K562 (cell line): ENCODE measurements around the gene ATP1A2. TPM values are rescaled to one million over a fixed set of nuclear protein-coding genes. Genes with fewer than 3 reads are reported as not detected.

Experiments used
- CREBBP ChIP-seq: IDR thresholded peaks from one replicate; pipeline ENCODE4 v1.6.1; 2012; ENCODE audit warnings: low read depth, mild to moderate bottlenecking, control low read depth, inconsistent platforms, low read length
- EP300 ChIP-seq: IDR thresholded peaks from 2 replicates; pipeline ENCODE4 v1.6.1; 2012; ENCODE audit warnings: low read length, improper control_type of control experiment
- ETS2 ChIP-seq: IDR thresholded peaks from 2 replicates; pipeline ENCODE4 v1.6.1; 2016; ENCODE audit warnings: borderline replicate concordance, missing genetic modification characterization, mild to moderate bottlenecking, moderate library complexity, missing compliant biosample characterization; ENCODE audit not compliant: poor library complexity, severe bottlenecking
- HDAC6 ChIP-seq: IDR thresholded peaks from 2 replicates; pipeline ENCODE4 v1.6.1; 2012; ENCODE audit warnings: low read depth, mild to moderate bottlenecking, control low read depth, inconsistent platforms, low read length, moderate library complexity
- KLF10 ChIP-seq: fragments of 250-450 bp; sonication (Bioruptor Pico); IDR thresholded peaks from 2 replicates; pipeline ENCODE4 v1.6.1; 2021; ENCODE audit warnings: matching md5 sums
- MAFK ChIP-seq: IDR thresholded peaks from 2 replicates; pipeline ENCODE4 v1.6.1; 2011; ENCODE audit warnings: low read length, improper control_type of control experiment
- MTA3 ChIP-seq: fragments of 450-650 bp; formaldehyde crosslinking; IDR thresholded peaks from 2 replicates; pipeline ENCODE4 v1.6.1; 2017; ENCODE audit warnings: mild to moderate bottlenecking, borderline replicate concordance
- POLR2A ChIP-seq: fragments of 450-650 bp; conservative IDR thresholded peaks from 2 replicates; pipeline ENCODE4 v1.6.1; 2016
- POLR2B ChIP-seq: fragments of 450-650 bp; IDR thresholded peaks from 2 replicates; pipeline ENCODE4 v1.6.1; 2018; ENCODE audit warnings: low read depth; ENCODE audit not compliant: partially characterized antibody
- RAD21 ChIP-seq, 2 experiments: fragments of 250-450 bp in 1 of 2; fragments of 450-650 bp in 1 of 2; sonication (Bioruptor Pico) in 1 of 2; formaldehyde crosslinking in 1 of 2; IDR thresholded peaks in 1 of 2; conservative IDR thresholded peaks in 1 of 2; 2 replicates each; pipeline versions ENCODE4 v1.4.0 to v1.8.0; 2020 to 2022; ENCODE audit warnings: mild to moderate bottlenecking in 2 of 2, moderate library complexity in 1 of 2
- TEAD1 ChIP-seq, 2 experiments: fragments of 450-650 bp in 1 of 2; sonication (generic) in 1 of 2; formaldehyde crosslinking; IDR thresholded peaks; 2 replicates each; pipeline versions ENCODE4 v1.4.0 to v1.8.0; 2020 to 2022; ENCODE audit warnings: mild to moderate bottlenecking in 2 of 2, missing genetic modification reagents in 1 of 2
- TEAD2 ChIP-seq: fragments of 450-650 bp; IDR thresholded peaks from 2 replicates; pipeline ENCODE4 v1.6.1; 2016; ENCODE audit warnings: missing genetic modification characterization, control low read depth, missing compliant biosample characterization
- ZNF146 ChIP-seq: IDR thresholded peaks from one replicate; pipeline ENCODE4 v1.6.1; 2018; ENCODE audit warnings: missing compliant biosample characterization; ENCODE audit not compliant: unreplicated experiment
- ZNF263 ChIP-seq: sonication (generic); formaldehyde crosslinking; IDR thresholded peaks from 2 replicates; pipeline ENCODE4 v1.8.0; 2022; ENCODE audit warnings: mild to moderate bottlenecking, missing genetic modification reagents, borderline replicate concordance
- ZNF277 ChIP-seq: fragments of 250-450 bp; sonication (Bioruptor Pico); IDR thresholded peaks from 2 replicates; pipeline ENCODE4 v1.8.0; 2022; ENCODE audit warnings: inconsistent platforms, mild to moderate bottlenecking, moderate library complexity, borderline replicate concordance
- polyA plus RNA-seq, 8 experiments: library from polyadenylated mRNA; depleted of rRNA in 4 of 8; stranded (reverse) in 5 of 8; unstranded in 3 of 8; fragments of >200 nt; fragmentation: Nextera tagmentation in 2 of 8; fragmentation: Illumina TruSeq in 1 of 8; extraction: Ambion mirVana in 2 of 8; extraction: Trizol in 1 of 8; gene quantifications; 2 replicates each; pipeline versions ENCODE4 v1.2.1 to v1.2.3, GENCODE V29; 2011 to 2014; ENCODE audit warnings: inconsistent platforms in 1 of 8, missing spikeins in 1 of 8
- total RNA-seq, 7 experiments: library from RNA; depleted of rRNA in 6 of 7; stranded (reverse); fragments of >200 nt in 6 of 7; fragmentation: Illumina TruSeq in 2 of 7; extraction: Trizol in 2 of 7; gene quantifications; 2 replicates each; pipeline versions ENCODE4 v1.2.1 to v1.2.3, GENCODE V29; 2011 to 2021; ENCODE audit warnings: low replicate concordance in 1 of 7
- TF ChIP-seq, protein P1 (sequence below): fragments of 450-650 bp; IDR thresholded peaks from 2 replicates; pipeline ENCODE4 v1.6.1; 2016; ENCODE audit warnings: missing biosample characterization, missing genetic modification characterization
- TF ChIP-seq, protein P2 (sequence below): IDR thresholded peaks from 2 replicates; pipeline ENCODE4 v1.6.1; 2011; ENCODE audit warnings: borderline replicate concordance, low read depth, mild to moderate bottlenecking, moderate library complexity, low read length; ENCODE audit not compliant: insufficient read depth, poor library complexity, severe bottlenecking
- TF ChIP-seq, protein P3 (sequence below), 3 experiments: fragments of 200-800 bp in 1 of 3; fragments of 250-450 bp in 1 of 3; fragments of 450-650 bp in 1 of 3; sonication (Bioruptor Pico) in 1 of 3; sonication (Bioruptor generic) in 1 of 3; formaldehyde crosslinking in 1 of 3; IDR thresholded peaks; 2 replicates each; pipeline versions ENCODE4 v1.6.1 to v1.8.0; 2016 to 2022; ENCODE audit warnings: mild to moderate bottlenecking in 2 of 3, missing genetic modification characterization in 2 of 3, missing compliant biosample characterization in 1 of 3, moderate library complexity in 1 of 3

The ATP1A2 gene
- total and polyA plus RNA-seq, 9 of the 15 experiments (the other 6 are each of a cell fraction or from before 2014, with no cell fraction given) = 0.04 to 0.11 (median 0.09) TPM; not detected in 6

DNA sequence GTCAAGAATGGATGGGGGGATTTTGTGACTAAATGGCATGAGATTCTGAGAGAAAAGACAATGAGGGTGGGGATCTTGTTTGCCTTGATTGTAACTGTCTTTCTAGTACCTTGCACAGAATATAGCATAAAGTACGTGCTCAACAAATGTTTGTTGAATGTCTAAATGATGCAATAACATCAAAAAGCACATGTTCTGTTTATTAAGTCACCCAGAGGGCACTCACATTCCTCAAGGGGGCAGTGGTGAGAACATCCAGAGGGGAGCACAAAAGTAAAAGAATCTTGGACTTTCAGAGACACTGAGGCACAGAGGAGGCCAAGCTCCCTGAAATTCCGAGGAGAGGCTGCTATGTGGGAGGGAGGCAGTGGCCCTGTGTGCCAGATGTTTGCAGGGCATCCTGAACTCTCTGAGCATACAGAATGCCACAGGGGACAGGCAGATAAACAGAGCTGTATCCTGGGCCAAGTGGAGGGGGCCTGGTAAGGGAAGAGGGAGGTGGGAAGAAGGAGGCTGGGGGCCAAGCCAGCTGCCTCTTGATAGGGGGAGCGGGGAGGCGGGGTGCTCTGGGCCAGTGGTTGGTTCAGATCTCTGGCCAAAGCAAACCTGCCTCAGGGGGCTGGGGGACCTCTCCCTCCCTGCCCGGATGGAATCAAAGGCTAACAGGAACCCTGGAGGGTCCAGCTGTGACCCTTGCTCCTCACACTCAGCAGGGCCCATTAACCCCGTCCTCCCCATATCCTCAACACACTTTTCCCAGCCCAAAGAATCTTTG lies 6.5 kb upstream of the ATP1A2 start (continued):
- TF ChIP-seq, protein P1, sequence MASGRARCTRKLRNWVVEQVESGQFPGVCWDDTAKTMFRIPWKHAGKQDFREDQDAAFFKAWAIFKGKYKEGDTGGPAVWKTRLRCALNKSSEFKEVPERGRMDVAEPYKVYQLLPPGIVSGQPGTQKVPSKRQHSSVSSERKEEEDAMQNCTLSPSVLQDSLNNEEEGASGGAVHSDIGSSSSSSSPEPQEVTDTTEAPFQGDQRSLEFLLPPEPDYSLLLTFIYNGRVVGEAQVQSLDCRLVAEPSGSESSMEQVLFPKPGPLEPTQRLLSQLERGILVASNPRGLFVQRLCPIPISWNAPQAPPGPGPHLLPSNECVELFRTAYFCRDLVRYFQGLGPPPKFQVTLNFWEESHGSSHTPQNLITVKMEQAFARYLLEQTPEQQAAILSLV = peak; percentile 91
- TF ChIP-seq MTA3 (no peak), EP300 (peak; percentile 15; the same call in 1 of the 2 replicates), TEAD2 (tag) (peak; percentile 61; the same call in 1 of the 2 replicates), KLF10 (CRISPR knock-in tag) (no peak), ZNF146 (CRISPR knock-in tag) (no peak), CREBBP (no peak), RAD21 (CRISPR knock-in tag; conservative IDR thresholded peaks at IDR 0.05 in 1 of 2, IDR thresholded peaks at IDR 0.05 in 1 of 2) (peak in 1 of 2 experiments; percentile 21; a peak in 2 of 4 replicates), ETS2 (tag) (no peak), TEAD1 (CRISPR knock-in tag; IDR thresholded peaks at IDR 0.05) (peak in 1 of 2 experiments; percentile 96; a peak in 2 of 4 replicates), POLR2A (no peak), POLR2B (no peak), ZNF277 (CRISPR knock-in tag) (no peak), HDAC6 (no peak), ZNF263 (CRISPR knock-in tag) (no peak), MAFK (no peak)
- TF ChIP-seq, protein P2, sequence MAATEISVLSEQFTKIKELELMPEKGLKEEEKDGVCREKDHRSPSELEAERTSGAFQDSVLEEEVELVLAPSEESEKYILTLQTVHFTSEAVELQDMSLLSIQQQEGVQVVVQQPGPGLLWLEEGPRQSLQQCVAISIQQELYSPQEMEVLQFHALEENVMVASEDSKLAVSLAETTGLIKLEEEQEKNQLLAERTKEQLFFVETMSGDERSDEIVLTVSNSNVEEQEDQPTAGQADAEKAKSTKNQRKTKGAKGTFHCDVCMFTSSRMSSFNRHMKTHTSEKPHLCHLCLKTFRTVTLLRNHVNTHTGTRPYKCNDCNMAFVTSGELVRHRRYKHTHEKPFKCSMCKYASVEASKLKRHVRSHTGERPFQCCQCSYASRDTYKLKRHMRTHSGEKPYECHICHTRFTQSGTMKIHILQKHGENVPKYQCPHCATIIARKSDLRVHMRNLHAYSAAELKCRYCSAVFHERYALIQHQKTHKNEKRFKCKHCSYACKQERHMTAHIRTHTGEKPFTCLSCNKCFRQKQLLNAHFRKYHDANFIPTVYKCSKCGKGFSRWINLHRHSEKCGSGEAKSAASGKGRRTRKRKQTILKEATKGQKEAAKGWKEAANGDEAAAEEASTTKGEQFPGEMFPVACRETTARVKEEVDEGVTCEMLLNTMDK = peak; percentile 13
- TF ChIP-seq, protein P3, sequence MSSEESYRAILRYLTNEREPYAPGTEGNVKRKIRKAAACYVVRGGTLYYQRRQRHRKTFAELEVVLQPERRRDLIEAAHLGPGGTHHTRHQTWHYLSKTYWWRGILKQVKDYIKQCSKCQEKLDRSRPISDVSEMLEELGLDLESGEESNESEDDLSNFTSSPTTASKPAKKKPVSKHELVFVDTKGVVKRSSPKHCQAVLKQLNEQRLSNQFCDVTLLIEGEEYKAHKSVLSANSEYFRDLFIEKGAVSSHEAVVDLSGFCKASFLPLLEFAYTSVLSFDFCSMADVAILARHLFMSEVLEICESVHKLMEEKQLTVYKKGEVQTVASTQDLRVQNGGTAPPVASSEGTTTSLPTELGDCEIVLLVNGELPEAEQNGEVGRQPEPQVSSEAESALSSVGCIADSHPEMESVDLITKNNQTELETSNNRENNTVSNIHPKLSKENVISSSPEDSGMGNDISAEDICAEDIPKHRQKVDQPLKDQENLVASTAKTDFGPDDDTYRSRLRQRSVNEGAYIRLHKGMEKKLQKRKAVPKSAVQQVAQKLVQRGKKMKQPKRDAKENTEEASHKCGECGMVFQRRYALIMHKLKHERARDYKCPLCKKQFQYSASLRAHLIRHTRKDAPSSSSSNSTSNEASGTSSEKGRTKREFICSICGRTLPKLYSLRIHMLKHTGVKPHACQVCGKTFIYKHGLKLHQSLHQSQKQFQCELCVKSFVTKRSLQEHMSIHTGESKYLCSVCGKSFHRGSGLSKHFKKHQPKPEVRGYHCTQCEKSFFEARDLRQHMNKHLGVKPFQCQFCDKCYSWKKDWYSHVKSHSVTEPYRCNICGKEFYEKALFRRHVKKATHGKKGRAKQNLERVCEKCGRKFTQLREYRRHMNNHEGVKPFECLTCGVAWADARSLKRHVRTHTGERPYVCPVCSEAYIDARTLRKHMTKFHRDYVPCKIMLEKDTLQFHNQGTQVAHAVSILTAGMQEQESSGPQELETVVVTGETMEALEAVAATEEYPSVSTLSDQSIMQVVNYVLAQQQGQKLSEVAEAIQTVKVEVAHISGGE (CRISPR knock-in tag; IDR thresholded peaks at IDR 0.05) = no peak
